Activated CD8-positive, alpha-beta memory T cell treated with anti-CD3 and anti-CD28 coated beads, Interleukin-2, amount 10 ng/mL, durations not matched to agents 7 days and 5 days (primary cell): ENCODE data around the gene TMEM108. TPM values are rescaled to one million over a fixed set of nuclear protein-coding genes. Genes with fewer than 3 reads are reported as not detected.
A peak's percentile ranks its signal among the peaks of the same experiment; 100 is the strongest.

ENCODE experiments used
- ATAC-seq: fragments of 150-1000 bp; cut with Tn5 transposase; one replicate; pipeline ENCODE4 v1.10.0; 2021; ENCODE audit warnings: moderate library complexity
- CTCF ChIA-PET: fragments of 350-600 bp; sonication (Branson Sonifier 250); formaldehyde crosslinking; loops from one replicate; lab custom pipeline; 2021; ENCODE audit warnings: antibody characterized with exemption; lab: Charles Lee
- DNase-seq: peaks from one replicate; pipeline ENCODE4 v3.0.0-alpha.2; 2020
- H3K27ac Mint-ChIP-seq: one replicate; pipeline ENCODE4 v1.8.0; 2021; ENCODE audit warnings: mild to moderate bottlenecking, mixed read lengths
- H3K27me3 Mint-ChIP-seq: one replicate; pipeline ENCODE4 v1.8.0; 2021; ENCODE audit warnings: mixed read lengths
- H3K36me3 Mint-ChIP-seq: one replicate; pipeline ENCODE4 v1.8.0; 2021; ENCODE audit warnings: mild to moderate bottlenecking, mixed read lengths
- H3K4me1 Mint-ChIP-seq: one replicate; pipeline ENCODE4 v1.8.0; 2021; ENCODE audit warnings: mixed read lengths
- H3K4me3 Mint-ChIP-seq: one replicate; pipeline ENCODE4 v1.8.0; 2021; ENCODE audit warnings: mild to moderate bottlenecking, moderate library complexity, mixed read lengths
- H3K9me3 Mint-ChIP-seq: one replicate; pipeline ENCODE4 v1.8.0; 2022; ENCODE audit warnings: low read depth, mixed read lengths
- total RNA-seq, 2 experiments: library from RNA; stranded (reverse); gene quantifications; one replicate each; pipeline ENCODE4 v1.2.3, GENCODE V29; 2021

Gene TMEM108
- total RNA-seq, 2 experiments from 2014 or later = not detected

DNA sequence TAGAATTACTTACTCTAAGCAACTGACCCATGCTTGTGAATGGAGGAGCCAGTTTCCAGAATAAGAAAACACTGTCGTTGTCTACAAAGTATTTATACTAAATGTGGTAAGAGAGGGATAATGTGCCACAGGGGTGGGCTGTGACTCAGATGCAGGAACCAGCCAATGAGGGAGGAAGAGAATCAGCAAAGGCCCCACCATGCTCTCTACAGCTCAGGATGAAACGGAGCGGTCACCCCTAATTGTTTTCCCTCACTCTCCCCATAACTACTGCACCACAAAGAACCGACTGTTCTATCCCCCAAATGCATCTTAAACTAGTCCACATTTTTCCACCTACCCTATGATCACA is 406.2 kb downstream of the TMEM108 start:
- DNase-seq (no peak), ATAC-seq (no peak)
- peaks cover 10% of the 10 kb centered on the region for H3K36me3 Mint-ChIP-seq
- CTCF ChIA-PET = interaction anchor here (1.1 to 2.0 kb wide), 4 partner anchors 24 to 137 kb away, joined by 3 to 9 read pairs (median 5); no protein-coding TSS in a partner anchor
- H3K4me1 Mint-ChIP-seq = peaks cover 60% of the 10 kb centered on the region
- peak overlapping the region; percentile 1 for H3K27ac Mint-ChIP-seq
- no peak overlapping the region for H3K4me3 Mint-ChIP-seq
- peaks cover 4% of the 10 kb centered on the region for H3K9me3 Mint-ChIP-seq
- no peaks in the 10 kb centered on the region for H3K27me3 Mint-ChIP-seq

DNA sequence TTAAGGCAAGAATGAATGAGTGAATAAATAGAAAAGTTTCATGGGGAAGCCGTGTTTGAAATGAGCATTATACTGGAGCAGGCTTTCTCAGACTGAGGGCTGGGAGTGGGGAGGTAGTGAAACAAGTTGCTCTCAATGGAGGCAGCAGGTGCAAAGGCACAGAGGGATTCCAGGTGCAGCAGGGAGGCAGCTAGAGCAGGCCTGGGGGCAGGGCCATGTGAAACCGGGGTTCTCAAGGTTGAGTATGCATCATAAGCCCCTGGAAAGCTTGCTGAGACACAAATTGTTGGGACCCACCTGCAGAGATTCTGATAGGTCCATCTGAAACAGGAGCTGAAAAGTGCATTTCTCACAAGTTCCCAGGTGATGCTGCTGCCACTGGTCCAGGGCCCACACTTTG is 406.9 kb downstream of the TMEM108 start:
- Mint-ChIP-seq H3K36me3 (peaks cover 6% of the 10 kb centered on the region), H3K4me1 (peaks cover 66% of the 10 kb centered on the region), H3K27ac (no peak overlapping the region), H3K27me3 (no peaks in the 10 kb centered on the region), H3K4me3 (no peak overlapping the region), H3K9me3 (no peaks in the 10 kb centered on the region)
- ATAC-seq (no peak), DNase-seq (no peak)
- CTCF ChIA-PET = interaction anchor here (1.6 kb wide), 1 partner anchor 130 kb away, joined by 6 read pairs; no protein-coding TSS in a partner anchor
